HepG2 (cell line): ENCODE measurements around the gene ATN1. TPM values are rescaled to one million over a fixed set of nuclear protein-coding genes. Genes with fewer than 3 reads are reported as not detected.

Experiments used
- ADNP ChIP-seq: sonication (generic); formaldehyde crosslinking; IDR thresholded peaks from 2 replicates; pipeline ENCODE4 v1.4.0; 2020; ENCODE audit warnings: missing genetic modification reagents
- AKAP8 ChIP-seq: sonication (generic); formaldehyde crosslinking; IDR thresholded peaks from 2 replicates; pipeline ENCODE4 v1.5.1; 2020; ENCODE audit warnings: mild to moderate bottlenecking, missing genetic modification reagents
- ARID5B ChIP-seq: IDR thresholded peaks from 2 replicates; pipeline ENCODE4 v1.4.0; 2020; ENCODE audit warnings: mild to moderate bottlenecking, missing genetic modification reagents
- GTF2F1 ChIP-seq: fragments of 150-350 bp; IDR thresholded peaks from 2 replicates; pipeline ENCODE4 v1.6.1; 2014; ENCODE audit warnings: low read length
- KDM3A ChIP-seq: IDR thresholded peaks from 2 replicates; pipeline ENCODE4 v1.6.1; 2018; ENCODE audit warnings: low read depth, missing compliant biosample characterization
- LRRFIP1 ChIP-seq: sonication (generic); formaldehyde crosslinking; conservative IDR thresholded peaks from 2 replicates; pipeline ENCODE4 v1.4.0; 2020; ENCODE audit warnings: missing genetic modification reagents
- PHF8 ChIP-seq: sonication (generic); formaldehyde crosslinking; IDR thresholded peaks from 2 replicates; pipeline ENCODE4 v1.5.0; 2020; ENCODE audit warnings: missing genetic modification reagents
- PRDM15 ChIP-seq: sonication (generic); formaldehyde crosslinking; IDR thresholded peaks from 2 replicates; pipeline ENCODE4 v1.4.0; 2020; ENCODE audit warnings: missing genetic modification reagents
- ZNF329 ChIP-seq: sonication (generic); formaldehyde crosslinking; IDR thresholded peaks from 2 replicates; pipeline ENCODE4 v1.9.0; 2021; ENCODE audit warnings: low read depth, mild to moderate bottlenecking, missing genetic modification reagents
- ZNF441 ChIP-seq: sonication (generic); formaldehyde crosslinking; IDR thresholded peaks from 2 replicates; pipeline ENCODE4 v1.7.0; 2021; ENCODE audit warnings: missing genetic modification reagents, borderline replicate concordance
- polyA plus RNA-seq, 8 experiments: library from polyadenylated mRNA; depleted of rRNA in 3 of 8; stranded (reverse) in 7 of 8; unstranded in 1 of 8; fragments of >200 nt; fragmentation: Illumina TruSeq in 4 of 8; extraction: Trizol in 4 of 8; gene quantifications; 2 replicates each; pipeline versions ENCODE4 v1.2.1 to v1.2.3, GENCODE V29; 2011 to 2016; ENCODE audit warnings: low read depth in 4 of 8, missing spikeins in 1 of 8, mixed read lengths in 1 of 8; ENCODE audit not compliant: insufficient read depth in 1 of 8
- total RNA-seq, 5 experiments: library from RNA; depleted of rRNA; stranded (reverse); fragments of >200 nt; fragmentation: Illumina TruSeq; extraction: Trizol; gene quantifications; 2 replicates each; pipeline ENCODE4 v1.2.3, GENCODE V29; 2016; ENCODE audit warnings: low read depth in 1 of 5

The ATN1 gene
- total and polyA plus RNA-seq, 2 of the 13 experiments (the other 11 are each of a cell fraction or from before 2014, with no cell fraction given) = 2.1 to 8.6 TPM

- TF ChIP-seq PRDM15 (CRISPR knock-in tag) = no peak
- 0 out of 2 replicates have a peak, but pooled peaks have one; percentile 42 for TF ChIP-seq AKAP8 (CRISPR knock-in tag)
- TF ChIP-seq PHF8 = peak; percentile 45
- TF ChIP-seq ARID5B (CRISPR knock-in tag) = no peak
- TF ChIP-seq LRRFIP1 (CRISPR knock-in tag) = no peak
- TF ChIP-seq GTF2F1 = no peak
- TF ChIP-seq ADNP = no peak
- no peak for TF ChIP-seq KDM3A (CRISPR knock-in tag)
- no peak for TF ChIP-seq ZNF329 (CRISPR knock-in tag)
- no peak; the same call in 1 of the 2 replicates for TF ChIP-seq ZNF441 (CRISPR knock-in tag)
These were observed 13.4 kb upstream of the ATN1 start, which contains the start of gene ENO2 (continued) for GRCh38 chr12:6914246-6914946.
